Vagina (tissue), 2 donors: ENCODE measurements around the gene ARTN. TPM values are rescaled to one million over a fixed set of nuclear protein-coding genes. Genes with fewer than 3 reads are reported as not detected.
A peak's percentile ranks its signal among the peaks of the same experiment; 100 is the strongest.

Experiments used
- DNase-seq, 2 donors: peaks; one replicate each; pipeline ENCODE4 v3.0.0-alpha.2; 2017; ENCODE audit errors: extremely low spot score in 2 of 2
- H3K27ac ChIP-seq: fragments of 200-600 bp; sonication (generic); one replicate; pipeline ENCODE4 v1.5.1; 2019
- H3K27me3 ChIP-seq: fragments of 200-600 bp; sonication (generic); one replicate; pipeline ENCODE4 v1.5.1; 2019
- H3K36me3 ChIP-seq, 2 donors: fragments of 200-600 bp; sonication (generic); one replicate each; pipeline ENCODE4 v1.5.1; 2017 to 2019
- H3K4me1 ChIP-seq: fragments of 200-600 bp; sonication (generic); one replicate; pipeline ENCODE4 v1.5.1; 2019
- H3K4me3 ChIP-seq, 2 donors: fragments of 200-600 bp; sonication (generic); 1 replicate in 1 of 2; 2 replicates in 1 of 2; pipeline ENCODE4 v1.5.1; 2016 to 2019
- H3K9me3 ChIP-seq: fragments of 200-600 bp; sonication (generic); one replicate; pipeline ENCODE4 v1.5.1; 2019
- POLR2A ChIP-seq, 2 donors: fragments of 450-650 bp; IDR thresholded peaks; one replicate each; pipeline ENCODE4 v1.6.1; 2017; ENCODE audit warnings: antibody characterized with exemption in 2 of 2, mild to moderate bottlenecking in 2 of 2, moderate library complexity in 2 of 2
- POLR2AphosphoS5 ChIP-seq, 2 donors: sonication (generic); formaldehyde crosslinking; IDR thresholded peaks; one replicate each; pipeline ENCODE4 v1.9.0; 2017; ENCODE audit warnings: antibody characterized with exemption in 2 of 2, mild to moderate bottlenecking in 2 of 2, low read depth in 1 of 2; ENCODE audit not compliant: insufficient read depth in 1 of 2
- intact Hi-C: fragments of 100-400 bp; cut with DNase I; formaldehyde crosslinking; loops from one replicate; pipeline ENCODE4 v1.15.1; 2023
- total RNA-seq: library from RNA; depleted of rRNA; stranded (reverse); fragments of >200 nt; gene quantifications from one replicate; pipeline ENCODE4 v1.2.3, GENCODE V29; 2016
- TF ChIP-seq, protein P1 (sequence below), 3 experiments: fragments of 450-650 bp in 2 of 3; fragments of 200-600 bp in 1 of 3; sonication (generic) in 1 of 3; IDR thresholded peaks; one replicate each; pipeline ENCODE4 v1.5.1; 2017 to 2019; ENCODE audit warnings: antibody characterized with exemption in 3 of 3, mild to moderate bottlenecking in 2 of 3, moderate library complexity in 2 of 3

Gene ARTN
- total RNA-seq, 1 donor from 2014 or later = 17.4 TPM

- H3K4me3 ChIP-seq = no peak overlapping the region
- intact Hi-C loops = loop anchor here (5.0 kb wide), 1 partner anchor 170 kb away; no protein-coding TSS in a partner anchor
- no peaks in the 10 kb centered on the region for H3K27me3 ChIP-seq
- TF ChIP-seq POLR2A (IDR thresholded peaks at IDR 0.05) = no peak
- TF ChIP-seq, protein P1, sequence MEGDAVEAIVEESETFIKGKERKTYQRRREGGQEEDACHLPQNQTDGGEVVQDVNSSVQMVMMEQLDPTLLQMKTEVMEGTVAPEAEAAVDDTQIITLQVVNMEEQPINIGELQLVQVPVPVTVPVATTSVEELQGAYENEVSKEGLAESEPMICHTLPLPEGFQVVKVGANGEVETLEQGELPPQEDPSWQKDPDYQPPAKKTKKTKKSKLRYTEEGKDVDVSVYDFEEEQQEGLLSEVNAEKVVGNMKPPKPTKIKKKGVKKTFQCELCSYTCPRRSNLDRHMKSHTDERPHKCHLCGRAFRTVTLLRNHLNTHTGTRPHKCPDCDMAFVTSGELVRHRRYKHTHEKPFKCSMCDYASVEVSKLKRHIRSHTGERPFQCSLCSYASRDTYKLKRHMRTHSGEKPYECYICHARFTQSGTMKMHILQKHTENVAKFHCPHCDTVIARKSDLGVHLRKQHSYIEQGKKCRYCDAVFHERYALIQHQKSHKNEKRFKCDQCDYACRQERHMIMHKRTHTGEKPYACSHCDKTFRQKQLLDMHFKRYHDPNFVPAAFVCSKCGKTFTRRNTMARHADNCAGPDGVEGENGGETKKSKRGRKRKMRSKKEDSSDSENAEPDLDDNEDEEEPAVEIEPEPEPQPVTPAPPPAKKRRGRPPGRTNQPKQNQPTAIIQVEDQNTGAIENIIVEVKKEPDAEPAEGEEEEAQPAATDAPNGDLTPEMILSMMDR (IDR thresholded peaks at IDR 0.05) = no peak
- no peak for TF ChIP-seq POLR2AphosphoS5 (IDR thresholded peaks at IDR 0.05; ENCODE audit: insufficient read depth in 1 of 2, low read depth in 1 of 2)
- H3K4me1 ChIP-seq = peaks cover 54% of the 10 kb centered on the region
- H3K36me3 ChIP-seq = no peaks in the 10 kb centered on the region
- DNase-seq = no peak
- H3K9me3 ChIP-seq = no peaks in the 10 kb centered on the region
- no peak overlapping the region for H3K27ac ChIP-seq
Observed at GRCh38 chr1:43931711-43932660, 1.6 kb upstream of the ARTN start.

DNA sequence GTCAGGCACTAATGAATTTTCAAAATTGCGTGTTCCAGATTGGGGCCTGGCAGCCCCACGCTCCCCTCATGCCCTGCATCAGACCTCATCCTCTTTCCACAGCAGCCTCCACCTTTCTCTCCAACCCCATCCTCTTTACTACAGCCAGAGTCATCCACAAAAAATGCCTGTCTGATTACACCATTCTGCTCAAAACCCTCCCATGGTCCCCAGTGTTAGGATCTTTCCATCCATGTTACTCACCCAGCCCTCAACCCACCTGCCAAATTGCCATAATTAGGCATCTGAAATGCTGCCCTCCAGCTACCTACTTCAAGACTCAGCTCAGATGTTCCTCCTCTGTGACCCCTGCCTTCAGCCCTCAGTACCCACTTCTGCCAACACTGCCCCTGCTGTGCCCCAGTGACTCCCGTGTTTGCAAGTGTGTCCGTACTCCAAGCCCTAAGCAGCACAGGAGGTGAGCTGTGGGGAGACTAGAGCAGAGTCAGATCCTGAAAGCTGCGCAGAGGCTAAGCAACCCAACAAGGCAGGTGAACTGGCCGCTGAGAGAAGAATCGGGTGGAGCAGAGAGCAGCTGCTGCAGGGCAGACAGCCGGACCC is 715 bp upstream of the ARTN start:
- Histone ChIP-seq H3K4me1 (peaks cover 63% of the 10 kb centered on the region), H3K4me3 (peak overlapping the region; percentile 38 to 50), H3K36me3 (no peaks in the 10 kb centered on the region), H3K27ac (peak overlapping the region; percentile 11), H3K9me3 (no peaks in the 10 kb centered on the region), H3K27me3 (no peaks in the 10 kb centered on the region)
- TF ChIP-seq, protein P1 (IDR thresholded peaks at IDR 0.05) = no peak
- TF ChIP-seq POLR2A (IDR thresholded peaks at IDR 0.05) (no peak), POLR2AphosphoS5 (IDR thresholded peaks at IDR 0.05; ENCODE audit: insufficient read depth in 1 of 2, low read depth in 1 of 2) (no peak)
- intact Hi-C loops = loop anchor here (5.0 kb wide), 1 partner anchor 171 kb away; no protein-coding TSS in a partner anchor
- no peak for DNase-seq

DNA sequence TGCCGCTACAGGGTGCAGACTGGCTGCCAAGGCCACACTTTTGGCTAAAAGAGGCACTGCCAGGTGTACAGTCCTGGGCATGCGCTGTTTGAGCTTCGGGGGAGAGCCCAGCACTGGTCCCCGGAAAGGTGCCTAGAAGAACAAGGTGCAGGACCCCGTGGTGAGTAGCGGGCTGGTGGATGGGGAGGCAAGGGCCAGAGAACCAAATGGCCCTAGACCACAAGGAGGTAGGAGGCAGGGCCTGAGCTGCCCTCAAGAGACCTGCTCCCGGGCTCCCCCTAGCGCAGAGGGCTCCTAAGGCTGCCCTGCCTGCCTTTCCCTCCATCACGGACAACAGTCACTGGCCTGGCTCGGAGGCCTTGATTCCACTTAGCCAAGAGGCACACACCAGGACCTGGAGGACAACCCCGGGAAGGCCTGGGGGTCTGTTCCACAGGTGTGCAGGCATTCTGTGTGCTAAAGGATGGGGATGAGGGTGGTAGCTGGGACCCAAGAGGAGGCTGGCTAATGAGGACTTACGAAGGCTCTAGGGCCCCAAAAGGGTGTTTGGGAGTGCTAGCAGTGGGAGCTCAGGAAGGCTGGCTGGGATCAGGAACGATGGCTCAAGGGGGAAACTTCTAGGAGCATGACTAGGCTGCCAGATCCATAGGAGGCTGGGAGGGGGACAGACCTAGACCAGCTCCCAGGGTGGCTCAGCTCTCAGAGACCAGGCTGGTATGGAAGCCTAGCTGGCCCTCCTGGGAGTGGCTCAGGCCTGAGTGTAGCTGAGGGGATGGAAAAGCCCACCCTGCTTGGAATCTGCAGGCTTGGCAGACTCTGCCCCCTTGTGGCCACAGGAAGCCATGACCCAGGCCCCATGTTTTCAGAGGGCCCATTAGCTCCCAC is 742 bp downstream of the ARTN start:
- intact Hi-C loops = loop anchor here (5.0 kb wide), 1 partner anchor 172 kb away; no protein-coding TSS in a partner anchor
- Histone ChIP-seq H3K4me1 (peaks cover 66% of the 10 kb centered on the region), H3K27ac (peak overlapping the region; percentile 11), H3K27me3 (no peaks in the 10 kb centered on the region), H3K36me3 (no peaks in the 10 kb centered on the region), H3K9me3 (no peaks in the 10 kb centered on the region), H3K4me3 (peak overlapping the region; percentile 38 to 50)
- TF ChIP-seq POLR2A (IDR thresholded peaks at IDR 0.05) (no peak), POLR2AphosphoS5 (IDR thresholded peaks at IDR 0.05; ENCODE audit: insufficient read depth in 1 of 2, low read depth in 1 of 2) (peak in 1 of 2 donors; percentile 10)
- TF ChIP-seq, protein P1 (IDR thresholded peaks at IDR 0.05) = peak; percentile 51 to 91 (median 78)
- no peak for DNase-seq

DNA sequence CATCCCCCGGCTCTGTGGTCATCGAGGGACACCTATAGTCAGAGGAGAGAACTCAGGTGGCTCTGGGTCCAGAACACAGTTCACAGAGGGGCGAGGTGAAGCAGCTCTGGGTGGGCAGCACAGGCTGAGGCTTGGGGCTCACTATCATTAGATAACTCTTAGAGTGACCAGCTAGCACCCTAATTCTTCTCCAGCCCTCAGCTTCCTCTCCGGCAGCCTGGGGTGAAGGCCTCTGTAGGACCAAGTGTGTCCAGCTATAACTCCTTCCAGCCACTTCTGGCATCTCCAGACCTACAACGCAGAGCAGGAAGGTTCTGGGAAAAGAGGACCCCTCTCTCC is 1.4 kb downstream of the ARTN start:
- DNase-seq = no peak
- intact Hi-C loops = loop anchor here (5.0 kb wide), 1 partner anchor 173 kb away; no protein-coding TSS in a partner anchor
- peaks cover 64% of the 10 kb centered on the region for H3K4me1 ChIP-seq
- TF ChIP-seq POLR2A (IDR thresholded peaks at IDR 0.05) (no peak), POLR2AphosphoS5 (IDR thresholded peaks at IDR 0.05; ENCODE audit: insufficient read depth in 1 of 2, low read depth in 1 of 2) (no peak)
- TF ChIP-seq, protein P1 (IDR thresholded peaks at IDR 0.05) = no peak
- no peaks in the 10 kb centered on the region for H3K9me3 ChIP-seq
- no peak overlapping the region for H3K27ac ChIP-seq
- no peaks in the 10 kb centered on the region for H3K27me3 ChIP-seq
- no peak overlapping the region for H3K4me3 ChIP-seq
- no peaks in the 10 kb centered on the region for H3K36me3 ChIP-seq
